ENCODE data around the gene CCDC80. TPM values are rescaled to one million over a fixed set of nuclear protein-coding genes. Genes with fewer than 3 reads are reported as not detected.
"Not testable (repeated sequence)": the region's sequence is repeated elsewhere in the genome, so short reads cannot be mapped to it uniquely, and the experiment has no call there.

CCDC80 gene
- polyA plus RNA-seq, 1 experiment, result 199 TPM

DNA sequence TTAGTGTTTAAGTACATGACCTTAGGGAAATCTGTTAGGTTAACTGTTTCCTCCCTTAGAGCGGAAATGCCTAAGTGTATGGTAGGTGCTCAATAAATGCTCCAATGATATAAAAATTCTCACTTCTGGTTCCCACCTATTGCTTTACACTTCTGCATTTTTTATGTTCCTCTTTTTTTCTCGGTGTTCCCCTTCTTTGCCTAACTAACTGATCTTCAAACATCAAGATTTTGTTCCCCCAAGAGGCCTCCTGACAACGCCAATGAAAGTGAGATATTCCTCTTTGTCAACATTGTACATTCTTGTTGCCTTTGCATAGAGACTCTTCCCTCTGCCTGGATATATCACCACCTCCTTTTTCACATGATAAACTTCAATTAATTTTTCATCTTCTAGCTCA, 61.7 kb downstream of the CCDC80 start:
- POLR2A ChIA-PET, result interaction anchor here (0.6 kb wide), 1 partner anchor 517 kb away, joined by 4 read pairs; no protein-coding TSS in a partner anchor
- DNase-seq (ENCODE audit: low read depth), result no peak
- Histone ChIP-seq H3K27me3 (ENCODE audit: control insufficient read depth, insufficient read depth, low read length) (no peaks in the 10 kb centered on the region), H3K36me3 (ENCODE audit: control insufficient read depth, insufficient read depth, low read length) (peaks cover 2% of the 10 kb centered on the region), H3K4me3 (ENCODE audit: low read depth, low read length) (no peak overlapping the region)
- CTCF ChIA-PET, result interaction anchor here (1.4 kb wide), 1 partner anchor 235 kb away, joined by 4 read pairs; no protein-coding TSS in a partner anchor
- TF ChIP-seq, protein P1, sequence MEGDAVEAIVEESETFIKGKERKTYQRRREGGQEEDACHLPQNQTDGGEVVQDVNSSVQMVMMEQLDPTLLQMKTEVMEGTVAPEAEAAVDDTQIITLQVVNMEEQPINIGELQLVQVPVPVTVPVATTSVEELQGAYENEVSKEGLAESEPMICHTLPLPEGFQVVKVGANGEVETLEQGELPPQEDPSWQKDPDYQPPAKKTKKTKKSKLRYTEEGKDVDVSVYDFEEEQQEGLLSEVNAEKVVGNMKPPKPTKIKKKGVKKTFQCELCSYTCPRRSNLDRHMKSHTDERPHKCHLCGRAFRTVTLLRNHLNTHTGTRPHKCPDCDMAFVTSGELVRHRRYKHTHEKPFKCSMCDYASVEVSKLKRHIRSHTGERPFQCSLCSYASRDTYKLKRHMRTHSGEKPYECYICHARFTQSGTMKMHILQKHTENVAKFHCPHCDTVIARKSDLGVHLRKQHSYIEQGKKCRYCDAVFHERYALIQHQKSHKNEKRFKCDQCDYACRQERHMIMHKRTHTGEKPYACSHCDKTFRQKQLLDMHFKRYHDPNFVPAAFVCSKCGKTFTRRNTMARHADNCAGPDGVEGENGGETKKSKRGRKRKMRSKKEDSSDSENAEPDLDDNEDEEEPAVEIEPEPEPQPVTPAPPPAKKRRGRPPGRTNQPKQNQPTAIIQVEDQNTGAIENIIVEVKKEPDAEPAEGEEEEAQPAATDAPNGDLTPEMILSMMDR (IDR thresholded peaks at IDR 0.05; ENCODE audit: insufficient read depth, low read depth, low read length), result no peak

DNA sequence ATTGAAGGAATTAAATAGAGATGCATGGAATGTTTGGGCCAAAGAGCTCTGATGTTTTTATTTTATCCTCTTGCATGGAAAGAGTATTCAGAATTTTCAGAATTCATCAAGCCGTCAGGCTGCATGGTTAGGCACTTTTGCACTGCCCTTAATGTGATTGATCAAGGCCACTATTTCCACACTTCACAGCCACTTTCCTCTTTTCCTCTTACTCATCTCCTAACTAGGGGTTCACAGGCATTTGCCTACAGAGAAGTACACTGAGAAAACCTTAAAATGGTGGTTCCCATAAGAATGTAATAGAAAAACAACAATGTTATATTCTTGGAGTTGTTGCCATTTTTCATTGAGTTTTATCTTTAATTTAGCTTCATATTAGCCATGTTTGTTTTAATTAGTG, 68.2 kb downstream of the CCDC80 start:
- TF ChIP-seq, protein P1 (IDR thresholded peaks at IDR 0.05; ENCODE audit: insufficient read depth, low read depth, low read length), result no peak
- Histone ChIP-seq H3K27me3 (ENCODE audit: control insufficient read depth, insufficient read depth, low read length) (no peaks in the 10 kb centered on the region), H3K4me3 (ENCODE audit: low read depth, low read length) (no peak overlapping the region), H3K36me3 (ENCODE audit: control insufficient read depth, insufficient read depth, low read length) (peaks cover 3% of the 10 kb centered on the region)
- POLR2A ChIA-PET, result no interaction called here
- DNase-seq (ENCODE audit: low read depth), result no peak
- CTCF ChIA-PET, result interaction anchor here (1.0 to 1.9 kb wide), 2 partner anchors 9 to 11 kb away, joined by 3 to 7 read pairs; partner anchors contain the start of genes ATG3 and SLC35A5

DNA sequence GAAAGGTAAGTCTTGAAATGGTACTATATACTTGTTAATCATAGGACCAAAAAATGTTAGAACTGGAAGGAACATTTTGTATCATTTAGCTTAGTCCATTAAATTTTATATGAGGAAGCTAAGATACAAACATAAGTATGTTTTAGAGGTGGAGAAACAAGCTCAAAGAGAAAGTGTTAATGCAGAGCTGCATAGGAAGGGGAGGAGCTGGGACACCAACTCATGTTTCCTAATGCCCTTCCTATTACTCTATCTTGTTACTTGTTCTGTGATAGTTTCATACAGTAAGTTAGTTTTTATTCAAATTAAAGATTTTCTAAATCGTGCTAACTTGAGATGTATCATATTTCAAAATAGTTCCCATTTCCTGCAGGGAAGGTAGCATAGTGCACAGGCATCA, 71.7 kb downstream of the CCDC80 start:
- peaks cover 3% of the 10 kb centered on the region for H3K36me3 ChIP-seq (ENCODE audit: control insufficient read depth, insufficient read depth, low read length)
- no peaks in the 10 kb centered on the region for H3K27me3 ChIP-seq (ENCODE audit: control insufficient read depth, insufficient read depth, low read length)
- ChIA-PET CTCF (interaction anchor here (0.8 to 1.4 kb wide), 3 partner anchors 9 to 47 kb away, joined by 3 to 9 read pairs (median 4); no protein-coding TSS in a partner anchor), POLR2A (no interaction called here)
- TF ChIP-seq, protein P1 (IDR thresholded peaks at IDR 0.05; ENCODE audit: insufficient read depth, low read depth, low read length), result no peak
- H3K4me3 ChIP-seq (ENCODE audit: low read depth, low read length), result no peak overlapping the region
- no peak for DNase-seq (ENCODE audit: low read depth)

DNA sequence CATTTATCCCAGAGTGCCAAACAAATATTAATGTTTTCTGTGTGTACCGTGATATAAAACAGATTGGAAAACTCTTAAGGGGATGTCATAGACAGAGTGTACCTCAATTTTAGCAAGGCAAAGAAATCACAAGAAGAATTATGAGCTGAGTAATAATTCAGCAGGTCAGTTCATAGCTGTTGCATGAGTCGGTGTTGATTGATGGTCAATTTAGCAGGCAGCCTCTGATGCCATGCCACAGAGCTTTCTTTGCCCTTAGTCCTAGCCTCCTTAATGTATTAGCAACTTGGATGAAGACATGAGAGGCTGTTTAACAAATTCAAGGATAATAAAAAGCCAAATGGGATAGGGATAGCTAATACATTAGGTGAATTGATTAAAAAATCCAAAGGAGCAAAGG, 72.3 kb downstream of the CCDC80 start:
- POLR2A ChIA-PET, result no interaction called here
- no peak for DNase-seq (ENCODE audit: low read depth)
- CTCF ChIA-PET, result interaction anchor here (0.6 to 1.4 kb wide), 3 partner anchors 10 to 533 kb away, joined by 3 to 9 read pairs (median 4); no protein-coding TSS in a partner anchor
- Histone ChIP-seq H3K27me3 (ENCODE audit: control insufficient read depth, insufficient read depth, low read length) (no peaks in the 10 kb centered on the region), H3K4me3 (ENCODE audit: low read depth, low read length) (no peak overlapping the region), H3K36me3 (ENCODE audit: control insufficient read depth, insufficient read depth, low read length) (peaks cover 3% of the 10 kb centered on the region)
- TF ChIP-seq, protein P1 (IDR thresholded peaks at IDR 0.05; ENCODE audit: insufficient read depth, low read depth, low read length), result no peak

DNA sequence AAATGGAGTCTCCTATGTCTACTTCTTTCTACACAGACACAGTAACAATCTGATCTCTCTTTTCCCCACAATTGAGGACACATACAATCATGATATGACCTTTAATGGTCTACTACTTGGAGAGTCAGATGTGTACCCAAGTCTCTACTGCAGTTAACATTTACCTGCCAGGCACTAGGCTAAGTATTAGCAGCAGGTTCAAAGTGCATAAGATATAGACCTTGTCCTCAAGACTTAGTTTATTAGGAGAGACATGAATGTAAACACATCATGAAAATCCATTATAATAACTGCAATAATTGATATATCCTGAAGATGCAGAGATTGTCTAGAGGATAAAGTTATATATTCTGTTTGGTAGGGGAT, 76.0 kb downstream of the CCDC80 start:
- TF ChIP-seq, protein P1 (IDR thresholded peaks at IDR 0.05; ENCODE audit: insufficient read depth, low read depth, low read length), result no peak
- ChIA-PET POLR2A (no interaction called here), CTCF (no interaction called here)
- H3K4me3 ChIP-seq (ENCODE audit: low read depth, low read length), result no peak overlapping the region
- DNase-seq (ENCODE audit: low read depth), result no peak
- H3K27me3 ChIP-seq (ENCODE audit: control insufficient read depth, insufficient read depth, low read length), result no peaks in the 10 kb centered on the region
- H3K36me3 ChIP-seq (ENCODE audit: control insufficient read depth, insufficient read depth, low read length), result peaks cover 1% of the 10 kb centered on the region; the same call in 1 of the 2 replicates

DNA sequence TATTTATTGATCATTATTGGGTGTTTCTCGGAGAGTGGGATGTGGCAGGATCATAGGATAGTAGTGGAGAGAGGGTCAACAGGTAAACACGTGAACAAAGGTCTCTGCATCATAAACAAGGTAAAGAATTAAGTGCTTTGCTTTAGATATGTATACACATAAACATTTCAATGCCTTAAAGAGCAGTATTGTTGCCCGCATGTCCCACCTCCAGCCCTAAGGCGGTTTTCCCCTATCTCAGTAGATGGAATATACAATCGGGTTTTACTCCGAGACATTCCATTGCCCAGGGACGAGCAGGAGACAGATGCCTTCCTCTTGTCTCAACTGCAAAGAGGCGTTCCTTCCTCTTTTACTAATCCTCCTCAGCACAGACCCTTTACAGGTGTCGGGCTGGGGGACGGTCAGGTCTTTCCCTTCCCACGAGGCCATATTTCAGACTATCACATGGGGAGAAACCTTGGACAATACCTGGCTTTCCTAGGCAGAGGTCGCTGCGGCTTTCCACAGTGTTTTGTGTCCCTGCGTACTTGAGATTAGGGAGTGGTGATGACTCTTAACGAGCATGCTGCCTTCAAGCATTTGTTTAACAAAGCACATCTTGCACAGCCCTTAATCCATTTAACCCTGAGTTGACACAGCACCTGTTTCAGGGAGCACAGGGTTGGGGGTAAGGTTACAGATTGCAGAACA, 76.5 kb downstream of the CCDC80 start:
- POLR2A ChIA-PET, CTCF ChIA-PET: not testable (repeated sequence)

More for the DNA sequence above, 76.5 kb downstream of the CCDC80 start:
- DNase-seq (ENCODE audit: low read depth); H3K27me3 ChIP-seq (ENCODE audit: control insufficient read depth, insufficient read depth, low read length); H3K36me3 ChIP-seq (ENCODE audit: control insufficient read depth, insufficient read depth, low read length); H3K4me3 ChIP-seq (ENCODE audit: low read depth, low read length): not testable (repeated sequence)
